Heart left ventricle (tissue), 16 donors: Measurements from ENCODE around the gene OR2K2. TPM values are rescaled to one million over a fixed set of nuclear protein-coding genes. Genes with fewer than 3 reads are reported as not detected.
"Not testable (repeated sequence)": the region's sequence is repeated elsewhere in the genome, so short reads cannot be mapped to it uniquely, and the experiment has no call there.

ENCODE experiments used
- ATAC-seq, 4 donors: fragments of 200-7000 bp; cut with Tn5 transposase; one replicate each; pipeline ENCODE4 v1.9.1; 2020 to 2022; ENCODE audit warnings: moderate library complexity in 4 of 4, mild to moderate bottlenecking in 3 of 4, moderate number of reproducible peaks in 1 of 4
- DNase-seq, 5 donors: peaks; one replicate each; pipeline ENCODE4 v3.0.0-alpha.2; 2020
- H3K27ac ChIP-seq, 12 donors: fragments of 200-600 bp; sonication (generic) in 4 of 12; one replicate each; pipeline versions ENCODE4 v1.5.0 to v1.8.0; 2016 to 2022; ENCODE audit warnings: mild to moderate bottlenecking in 2 of 12
- H3K27me3 ChIP-seq, 9 donors: fragments of 200-600 bp; sonication (generic) in 2 of 9; one replicate each; pipeline versions ENCODE4 v1.5.1 to v1.8.0; 2016 to 2022; ENCODE audit warnings: mild to moderate bottlenecking in 3 of 9
- H3K36me3 ChIP-seq, 9 donors: fragments of 200-600 bp; sonication (generic) in 2 of 9; one replicate each; pipeline versions ENCODE4 v1.5.0 to v1.8.0; 2018 to 2022; ENCODE audit warnings: mild to moderate bottlenecking in 2 of 9
- H3K4me1 ChIP-seq, 12 donors: fragments of 200-600 bp; sonication (generic) in 4 of 12; one replicate each; pipeline versions ENCODE4 v1.5.0 to v1.8.0; 2016 to 2022; ENCODE audit warnings: mild to moderate bottlenecking in 3 of 12
- H3K4me3 ChIP-seq, 12 donors: fragments of 200-600 bp; sonication (generic) in 4 of 12; one replicate each; pipeline versions ENCODE4 v1.5.0 to v1.8.0; 2017 to 2022; ENCODE audit warnings: mild to moderate bottlenecking in 9 of 12, moderate library complexity in 4 of 12
- H3K9me3 ChIP-seq, 12 donors: fragments of 200-600 bp; sonication (generic) in 4 of 12; one replicate each; pipeline versions ENCODE4 v1.5.0 to v1.8.0; 2016 to 2022; ENCODE audit warnings: mild to moderate bottlenecking in 1 of 12
- POLR2A ChIP-seq, 2 donors: fragments of 450-650 bp; IDR thresholded peaks; one replicate each; pipeline ENCODE4 v1.6.1; 2017; ENCODE audit warnings: antibody characterized with exemption in 2 of 2, mild to moderate bottlenecking in 2 of 2, moderate library complexity in 2 of 2
- WGBS, 4 donors: extraction: QIAGEN DNeasy Blood & Tissue Kit in 2 of 4; methylation state at CpG; one replicate each; pipeline versions ENCODE4 v1.1.5 to v1.1.7; 2013 to 2018; 5-methylcytosine and 5-hydroxymethylcytosine counted together
- intact Hi-C, 10 donors: fragments of 100-400 bp; cut with DNase I; formaldehyde crosslinking; loops; one replicate each; pipeline versions ENCODE4 v1.11.1 to v1.14.2; 2022
- polyA plus RNA-seq, 2 donors: library from polyadenylated mRNA; stranded (reverse); fragments of 200-250 nt; gene quantifications; one replicate each; pipeline ENCODE4 v1.2.3, GENCODE V29; 2013
- total RNA-seq, 9 donors: library from RNA; depleted of rRNA in 2 of 9; stranded (reverse); fragments of >200 nt in 2 of 9; fragmentation: NEBNext Ultra II Directional in 3 of 9; extraction: Animal tissue kit (Norgen Biotek cat#: 25700) in 3 of 9; gene quantifications; one replicate each; pipeline versions ENCODE4 v1.1.0 to v1.2.4, GENCODE V29; 2016 to 2023
- TF ChIP-seq, protein P1 (sequence below), 12 donors: fragments of 200-600 bp; sonication (generic) in 4 of 12; IDR thresholded peaks; one replicate each; pipeline versions ENCODE4 v1.5.0 to v1.8.0; 2018 to 2022; ENCODE audit warnings: antibody characterized with exemption in 12 of 12, mild to moderate bottlenecking in 5 of 12
- donor health status: ischemic (EF 13 %, LVEDD 7.1; RV severe dilation, severe dysfunction).
- donor health status: healthy with polysubstance abuse.
- donor health status: DM: no; HTN: yes; CAD: no.
- donor health status: DM: no; HTN: no; CAD: no.
- donor health status: ischemic (EF 25% LVEDD 6.9; RV normal size, moderate dysfunction).
- donor health status: ischemic (EF 25% LVEDD 5.7; RV mildly dilated, moderate dysfunction).
- donor health status: healthy.
- donor health status: DM: yes; HTN: yes; CAD: no.
- donor health status: ischemic (EF 35%, LVEDD 5.7; RV mildly dilated, moderate dysfunction).
- donor health status: nonischemic (EF 11% LVEDD 7.7; RV severe dilation, severe dysfunction).
- donor health status: DM: yes; HTN: yes; CAD: no.
- donor health status: PGD.
- donor health status: ischemic (EF 29% LVEDD 5.4; RV normal size, mild dysfunction).
- donor health status: nonischemic (EF 23%, LVEDD 6.1; RV moderate dilation, normal function).

Gene OR2K2
- total and polyA plus RNA-seq, 11 donors: 0.25 TPM; not detected in 10

DNA sequence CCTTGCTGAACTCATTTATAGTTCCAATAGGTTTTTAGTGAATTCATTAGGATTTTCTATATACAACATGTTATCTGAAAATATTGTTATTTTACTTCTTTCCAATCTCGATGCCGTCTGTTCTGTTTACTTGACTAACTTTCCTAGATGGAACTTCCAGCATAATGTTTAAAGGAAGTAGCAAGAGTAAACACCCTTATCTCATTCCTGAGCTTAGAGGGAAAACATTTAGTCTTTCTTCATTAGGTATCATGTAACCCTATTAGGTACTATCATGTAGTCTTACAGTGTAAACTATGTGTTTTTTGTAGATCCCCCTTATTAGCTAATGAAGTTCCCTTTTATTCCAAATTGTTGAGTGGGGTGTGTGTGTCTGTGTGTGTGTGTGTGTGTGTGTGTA is 22.5 kb upstream of the OR2K2 start:
- Histone ChIP-seq H3K27ac (no peak overlapping the region), H3K36me3 (no peaks in the 10 kb centered on the region), H3K9me3 (peaks cover 0 to 9% (median 0%) of the 10 kb centered on the region in 12 donors), H3K27me3 (no peaks in the 10 kb centered on the region), H3K4me3 (no peak overlapping the region), H3K4me1 (peaks cover 0 to 8% (median 0%) of the 10 kb centered on the region in 12 donors)
- TF ChIP-seq, protein P1, sequence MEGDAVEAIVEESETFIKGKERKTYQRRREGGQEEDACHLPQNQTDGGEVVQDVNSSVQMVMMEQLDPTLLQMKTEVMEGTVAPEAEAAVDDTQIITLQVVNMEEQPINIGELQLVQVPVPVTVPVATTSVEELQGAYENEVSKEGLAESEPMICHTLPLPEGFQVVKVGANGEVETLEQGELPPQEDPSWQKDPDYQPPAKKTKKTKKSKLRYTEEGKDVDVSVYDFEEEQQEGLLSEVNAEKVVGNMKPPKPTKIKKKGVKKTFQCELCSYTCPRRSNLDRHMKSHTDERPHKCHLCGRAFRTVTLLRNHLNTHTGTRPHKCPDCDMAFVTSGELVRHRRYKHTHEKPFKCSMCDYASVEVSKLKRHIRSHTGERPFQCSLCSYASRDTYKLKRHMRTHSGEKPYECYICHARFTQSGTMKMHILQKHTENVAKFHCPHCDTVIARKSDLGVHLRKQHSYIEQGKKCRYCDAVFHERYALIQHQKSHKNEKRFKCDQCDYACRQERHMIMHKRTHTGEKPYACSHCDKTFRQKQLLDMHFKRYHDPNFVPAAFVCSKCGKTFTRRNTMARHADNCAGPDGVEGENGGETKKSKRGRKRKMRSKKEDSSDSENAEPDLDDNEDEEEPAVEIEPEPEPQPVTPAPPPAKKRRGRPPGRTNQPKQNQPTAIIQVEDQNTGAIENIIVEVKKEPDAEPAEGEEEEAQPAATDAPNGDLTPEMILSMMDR (IDR thresholded peaks at IDR 0.05): no peak
- no peak for TF ChIP-seq POLR2A (IDR thresholded peaks at IDR 0.05)
- WGBS, 4 donors: 60 to 83% (median 65%) methylated on average over 2 of the region's 2 CpGs
- DNase-seq (no peak), ATAC-seq (no peak)
- intact Hi-C loops: no loop called here

DNA sequence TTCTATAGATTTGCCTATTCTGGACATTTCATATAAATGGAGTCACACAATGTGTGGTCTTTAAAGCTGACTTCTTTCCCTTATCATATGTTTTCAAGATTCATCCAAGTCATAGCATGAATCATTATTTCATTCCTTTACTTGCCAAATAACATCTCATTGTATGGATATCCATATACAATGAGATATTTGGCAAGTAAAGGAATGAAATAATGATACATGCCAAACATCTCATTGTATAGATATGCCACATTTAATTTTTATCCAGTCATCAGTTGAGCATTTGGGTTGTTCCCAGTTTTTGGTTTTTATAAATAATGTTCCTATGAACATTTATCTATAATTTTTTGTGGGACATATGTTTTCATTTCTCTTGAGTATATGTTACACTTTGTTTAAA is 20.5 kb upstream of the OR2K2 start:
- Histone ChIP-seq H3K27me3 (no peaks in the 10 kb centered on the region), H3K27ac (no peak overlapping the region), H3K4me3 (no peak overlapping the region), H3K36me3 (no peaks in the 10 kb centered on the region), H3K9me3 (peaks cover 0 to 9% (median 0%) of the 10 kb centered on the region in 12 donors), H3K4me1 (no peaks in the 10 kb centered on the region)
- no peak for DNase-seq
- TF ChIP-seq POLR2A (IDR thresholded peaks at IDR 0.05): no peak
- TF ChIP-seq, protein P1 (IDR thresholded peaks at IDR 0.05): no peak
- intact Hi-C loops: no loop called here
- no peak for ATAC-seq

DNA sequence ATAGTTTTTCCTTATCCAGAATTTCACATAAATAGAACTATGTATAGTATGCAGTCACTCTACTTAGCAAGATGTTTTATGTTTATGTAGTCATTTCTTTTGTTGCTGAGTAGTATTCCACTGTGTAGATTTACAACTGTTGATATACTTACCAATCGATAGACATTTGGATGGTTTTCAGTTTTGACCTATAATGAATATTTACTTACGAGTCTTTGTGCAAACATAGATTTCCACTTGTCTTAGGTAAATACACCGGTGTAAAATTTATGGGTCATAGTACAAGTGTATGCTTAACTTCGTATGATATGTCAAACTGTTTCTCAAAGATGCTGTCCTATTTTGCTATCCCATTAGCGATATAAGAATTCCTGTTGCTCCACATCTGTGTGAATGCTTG is 19.7 kb upstream of the OR2K2 start:
- Histone ChIP-seq H3K4me3 (no peak overlapping the region), H3K36me3 (no peaks in the 10 kb centered on the region), H3K27ac (no peak overlapping the region), H3K4me1 (no peaks in the 10 kb centered on the region), H3K9me3 (peaks cover 0 to 9% (median 0%) of the 10 kb centered on the region in 12 donors), H3K27me3 (no peaks in the 10 kb centered on the region)
- DNase-seq: no peak
- ATAC-seq: no peak
- 85 to 90% (median 85%) methylated on average over 5 of the region's 5 CpGs for WGBS, 4 donors
- TF ChIP-seq, protein P1 (IDR thresholded peaks at IDR 0.05): no peak
- TF ChIP-seq POLR2A (IDR thresholded peaks at IDR 0.05): no peak
- intact Hi-C loops: no loop called here

DNA sequence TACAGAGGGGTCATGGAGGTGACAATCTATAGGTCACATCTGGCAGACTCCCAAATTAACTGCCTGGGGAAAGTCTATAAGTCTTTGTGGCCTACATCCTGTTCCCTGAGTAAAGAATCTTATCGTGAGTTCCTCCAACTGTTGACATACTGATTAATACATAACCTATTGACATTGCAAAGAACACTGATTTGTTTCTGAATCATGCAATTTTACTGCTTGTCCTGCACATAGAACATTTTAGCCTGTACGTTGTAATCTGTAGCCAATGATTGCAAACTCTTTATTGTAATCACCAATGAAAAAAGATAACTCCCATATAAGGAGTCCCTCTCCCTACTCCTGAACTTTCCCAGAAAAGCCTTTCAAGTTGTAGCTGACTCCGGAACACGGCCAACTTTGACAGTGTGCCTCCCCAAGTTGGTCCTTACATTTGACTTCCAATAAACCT is 18.8 kb upstream of the OR2K2 start:
- H3K4me3 ChIP-seq: no peak overlapping the region
- 36 to 47% (median 40%) methylated on average over 4 of the region's 4 CpGs for WGBS, 4 donors
- H3K9me3 ChIP-seq: peaks cover 0 to 2% (median 0%) of the 10 kb centered on the region in 12 donors
- H3K27me3 ChIP-seq: no peaks in the 10 kb centered on the region
- ATAC-seq (no peak), DNase-seq (no peak)
- H3K4me1 ChIP-seq: no peaks in the 10 kb centered on the region
- H3K36me3 ChIP-seq: no peaks in the 10 kb centered on the region
- H3K27ac ChIP-seq: no peak overlapping the region
- no peak for TF ChIP-seq POLR2A (IDR thresholded peaks at IDR 0.05)
- TF ChIP-seq, protein P1 (IDR thresholded peaks at IDR 0.05): no peak
- intact Hi-C loops: no loop called here

DNA sequence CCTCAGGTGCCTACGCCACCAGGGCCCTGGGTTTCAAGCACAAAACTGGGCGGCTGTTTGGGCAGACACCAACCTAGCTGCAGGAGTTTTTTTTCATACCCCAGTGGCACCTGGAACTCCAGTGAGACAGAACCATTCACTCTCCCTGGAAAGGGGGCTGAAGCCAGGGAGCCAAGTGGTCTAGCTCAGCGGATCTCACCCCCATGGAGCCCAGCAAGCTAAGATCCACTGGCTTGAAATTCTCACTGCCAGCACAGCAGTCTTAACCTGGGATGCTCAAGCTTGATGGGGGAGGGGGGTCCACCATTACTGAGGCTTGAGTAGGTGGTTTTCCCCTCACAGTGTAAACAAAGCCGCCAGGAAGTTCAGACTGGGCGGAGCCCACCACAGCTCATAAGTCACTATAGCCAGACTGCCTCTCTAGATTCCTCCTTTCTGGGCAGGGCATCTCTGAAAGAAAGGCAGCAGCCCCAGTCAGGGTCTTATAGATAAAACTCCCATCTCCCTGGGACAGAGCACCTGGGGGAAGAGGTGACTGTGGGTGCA is 4.4 kb upstream of the OR2K2 start:
- ATAC-seq, DNase-seq, H3K4me3 ChIP-seq, H3K27me3 ChIP-seq, H3K4me1 ChIP-seq, H3K36me3 ChIP-seq, intact Hi-C loops, H3K27ac ChIP-seq, H3K9me3 ChIP-seq: not testable (repeated sequence)
- WGBS, 4 donors: 70 to 82% (median 78%) methylated on average over 4 to 5 of the region's 5 CpGs
